Keratinocyte (primary cell): ENCODE results near the gene ROPN1L. TPM values are rescaled to one million over a fixed set of nuclear protein-coding genes. Genes with fewer than 3 reads are reported as not detected.

ENCODE experiments used
- DNase-seq: peaks from one replicate; pipeline ENCODE4 v3.0.0-alpha.2; 2011; ENCODE audit warnings: low read depth, missing footprints, low spot score
- FAIRE-seq: peaks from 2 replicates; lab custom pipeline; 2011; peaks lifted over from hg19 to GRCh38; lab: Jason Lieb, UNC
- H2AFZ ChIP-seq: 2 replicates; pipeline ENCODE4 v1.6.0; 2012; ENCODE audit warnings: low read length, control low read depth, inconsistent platforms; ENCODE audit not compliant: control insufficient read depth
- H3K27ac ChIP-seq: 2 replicates; pipeline ENCODE4 v1.5.1; 2011; ENCODE audit warnings: low read length; ENCODE audit not compliant: control insufficient read depth, insufficient read depth
- H3K27me3 ChIP-seq: 3 replicates; pipeline ENCODE4 v1.6.0; 2011; ENCODE audit warnings: low read length; ENCODE audit not compliant: control insufficient read depth, insufficient read depth; ENCODE audit errors: extremely low read depth
- H3K36me3 ChIP-seq, 2 experiments: 2 replicates in 1 of 2; 3 replicates in 1 of 2; pipeline ENCODE4 v1.5.1; 2011; ENCODE audit warnings: low read length in 2 of 2, mild to moderate bottlenecking in 1 of 2; ENCODE audit not compliant: control insufficient read depth in 2 of 2, insufficient read depth in 2 of 2; ENCODE audit errors: extremely low read depth in 1 of 2
- H3K4me1 ChIP-seq: 3 replicates; pipeline ENCODE4 v1.5.1; 2011; ENCODE audit warnings: low read length; ENCODE audit not compliant: control insufficient read depth, insufficient read depth; ENCODE audit errors: extremely low read depth
- H3K4me2 ChIP-seq: 3 replicates; pipeline ENCODE4 v1.6.0; 2011; ENCODE audit warnings: low read depth, low read length; ENCODE audit not compliant: control insufficient read depth, insufficient read depth; ENCODE audit errors: extremely low read depth
- H3K4me3 ChIP-seq, 3 experiments: fragments of 200-600 bp in 1 of 3; sonication (generic) in 1 of 3; 2 replicates in 2 of 3; 3 replicates in 1 of 3; pipeline ENCODE4 v1.5.1; 2011 to 2016; ENCODE audit warnings: low read length in 3 of 3, mild to moderate bottlenecking in 3 of 3, control low read depth in 2 of 3, inconsistent platforms in 1 of 3, low read depth in 1 of 3, mixed read lengths in 1 of 3, mixed run types in 1 of 3, moderate library complexity in 1 of 3; ENCODE audit not compliant: control insufficient read depth in 2 of 3, insufficient read depth in 2 of 3; ENCODE audit errors: extremely low read depth in 1 of 3
- H3K79me2 ChIP-seq: 2 replicates; pipeline ENCODE4 v1.6.0; 2012; ENCODE audit warnings: low read length; ENCODE audit not compliant: control insufficient read depth, insufficient read depth
- H3K9ac ChIP-seq: 3 replicates; pipeline ENCODE4 v1.6.0; 2011; ENCODE audit warnings: low read length; ENCODE audit not compliant: control insufficient read depth, insufficient read depth; ENCODE audit errors: extremely low read depth
- H3K9me1 ChIP-seq: 3 replicates; pipeline ENCODE4 v1.6.0; 2011; ENCODE audit warnings: low read length; ENCODE audit not compliant: control insufficient read depth, insufficient read depth; ENCODE audit errors: extremely low read depth
- H3K9me3 ChIP-seq: 2 replicates; pipeline ENCODE4 v1.5.1; 2012; ENCODE audit warnings: low read depth, low read length; ENCODE audit not compliant: control insufficient read depth
- H4K20me1 ChIP-seq: 3 replicates; pipeline ENCODE4 v1.6.0; 2011; ENCODE audit warnings: low read length; ENCODE audit not compliant: control insufficient read depth, insufficient read depth; ENCODE audit errors: extremely low read depth
- CTCF ChIP-seq, 3 experiments: IDR thresholded peaks in 1 of 3; conservative IDR thresholded peaks in 1 of 3; optimal IDR thresholded peaks in 1 of 3; 2 replicates in 2 of 3; 3 replicates in 1 of 3; pipeline versions ENCODE3 to v1.5.1; 2011; ENCODE audit warnings: low read length in 3 of 3, mild to moderate bottlenecking in 3 of 3, moderate library complexity in 2 of 3, control low read depth in 1 of 3, inconsistent platforms in 1 of 3; ENCODE audit not compliant: insufficient read depth in 2 of 3; ENCODE audit errors: extremely low read depth in 1 of 3
- EZH2 ChIP-seq: IDR thresholded peaks from one replicate; pipeline ENCODE4 v1.6.1; 2012; ENCODE audit warnings: inconsistent platforms, mild to moderate bottlenecking, low read length, moderate library complexity
- dilution Hi-C: fragments of 300-500 bp; cut with MboI; formaldehyde crosslinking; loops from one replicate; pipeline ENCODE4 v1.7.0; 2020; ENCODE audit warnings: low sequenced_read_pairs; ENCODE audit not compliant: extremely low pct_ligation_motif_present
- polyA plus RNA-seq, 5 experiments: library from polyadenylated mRNA; depleted of rRNA in 3 of 5; stranded (reverse) in 3 of 5; stranded (forward) in 1 of 5; unstranded in 1 of 5; fragments of >200 nt; gene quantifications; 1 replicate in 1 of 5; 2 replicates in 3 of 5; 3 replicates in 1 of 5; pipeline versions ENCODE4 v1.2.1 to v1.2.3, GENCODE V29; 2011 to 2012; ENCODE audit warnings: missing spikeins in 2 of 5, low read depth in 1 of 5, low replicate concordance in 1 of 5

The ROPN1L gene
- polyA plus RNA-seq, 1 donor (not counting 4 experiments of a cell fraction or from before 2014, with no cell fraction given): not detected

GRCh38 chr5:10393491-10393890 is 48.2 kb upstream of the ROPN1L start:
- Histone ChIP-seq H3K9me1 (no peaks in the 10 kb centered on the region), H3K4me1 (no peaks in the 10 kb centered on the region), H4K20me1 (no peaks in the 10 kb centered on the region), H3K36me3 (peaks cover 19 to 25% of the 10 kb centered on the region in 2 experiments), H3K9me3 (no peaks in the 10 kb centered on the region), H3K27ac (no peak overlapping the region), H3K9ac (no peak overlapping the region), H3K4me3 (no peak overlapping the region), H2AFZ (no peak overlapping the region), H3K4me2 (no peak overlapping the region), H3K79me2 (no peaks in the 10 kb centered on the region), H3K27me3 (no peaks in the 10 kb centered on the region)
- FAIRE-seq: no peak
- dilution Hi-C loops: no loop called here
- TF ChIP-seq EZH2: no peak
- no peak for TF ChIP-seq CTCF (optimal IDR thresholded peaks at IDR 0.05 in 1 of 3, IDR thresholded peaks at IDR 0.05 in 1 of 3, conservative IDR thresholded peaks at IDR 0.05 in 1 of 3; ENCODE audit: extremely low read depth in 1 of 3, insufficient read depth in 2 of 3, low read length in 3 of 3)
- DNase-seq: no peak

- H3K9me1 ChIP-seq: no peaks in the 10 kb centered on the region
- no peaks in the 10 kb centered on the region for H3K9me3 ChIP-seq
- H3K9ac ChIP-seq: no peak overlapping the region
- H3K27ac ChIP-seq: no peak overlapping the region
- H3K79me2 ChIP-seq: no peaks in the 10 kb centered on the region
- dilution Hi-C loops: no loop called here
- TF ChIP-seq EZH2 (no peak), CTCF (optimal IDR thresholded peaks at IDR 0.05 in 1 of 3, IDR thresholded peaks at IDR 0.05 in 1 of 3, conservative IDR thresholded peaks at IDR 0.05 in 1 of 3; ENCODE audit: extremely low read depth in 1 of 3, insufficient read depth in 2 of 3, low read length in 3 of 3) (no peak)
- no peaks in the 10 kb centered on the region for H3K4me1 ChIP-seq
- peaks cover 15 to 20% of the 10 kb centered on the region in 2 experiments for H3K36me3 ChIP-seq
- no peaks in the 10 kb centered on the region for H4K20me1 ChIP-seq
- H3K27me3 ChIP-seq: no peaks in the 10 kb centered on the region
- DNase-seq (no peak), FAIRE-seq (no peak)
- H2AFZ ChIP-seq: no peak overlapping the region
- H3K4me2 ChIP-seq: no peak overlapping the region
- no peak overlapping the region for H3K4me3 ChIP-seq
Measured at GRCh38 chr5:10396552-10396951, 45.1 kb upstream of the ROPN1L start.
